H1 (cell line): ENCODE data around the gene FRY.

Experiments
- CBX5 ChIP-seq: fragments of 300-800, 300-1000 bp; sonication (generic); IDR thresholded peaks from 2 replicates; pipeline ENCODE4 v1.7.1; 2016; ENCODE audit warnings: antibody characterized with exemption, low read length, low read depth
- CEBPB ChIP-seq: IDR thresholded peaks from 2 replicates; pipeline ENCODE4 v1.6.1; 2012; ENCODE audit warnings: low read depth, low read length
- CREB1 ChIP-seq: IDR thresholded peaks from 2 replicates; pipeline ENCODE4 v1.6.1; 2012; ENCODE audit warnings: inconsistent platforms
- CTBP2 ChIP-seq: IDR thresholded peaks from 2 replicates; pipeline ENCODE4 v1.7.0; 2011; ENCODE audit warnings: borderline replicate concordance, mild to moderate bottlenecking, moderate library complexity, mixed read lengths, low read length; ENCODE audit not compliant: insufficient read depth, insufficient read length
- CTCF ChIP-seq, 3 experiments: IDR thresholded peaks; 1 replicate in 2 of 3; 2 replicates in 1 of 3; pipeline versions ENCODE4 v1.5.1 to v1.6.1; 2011; ENCODE audit warnings: low read length in 3 of 3, mild to moderate bottlenecking in 3 of 3, inconsistent platforms in 2 of 3, low read depth in 1 of 3, moderate library complexity in 1 of 3; ENCODE audit not compliant: insufficient read depth in 1 of 3; ENCODE audit errors: control extremely low read depth in 1 of 3
- E2F6 ChIP-seq: IDR thresholded peaks from 2 replicates; pipeline ENCODE4 v1.6.1; 2012; ENCODE audit warnings: inconsistent platforms
- EZH2 ChIP-seq: fragments of 200-600 bp; sonication (generic); IDR thresholded peaks from 2 replicates; pipeline ENCODE4 v1.7.1; 2012; ENCODE audit warnings: low read depth, mild to moderate bottlenecking, moderate library complexity, low read length, inconsistent platforms; ENCODE audit not compliant: severe bottlenecking
- GABPA ChIP-seq: IDR thresholded peaks from 2 replicates; pipeline ENCODE4 v1.6.1; 2011; ENCODE audit warnings: mild to moderate bottlenecking, low read length, moderate library complexity, borderline replicate concordance; ENCODE audit not compliant: insufficient read depth
- POLR2A ChIP-seq, 2 experiments: IDR thresholded peaks; 1 replicate in 1 of 2; 2 replicates in 1 of 2; pipeline ENCODE4 v1.6.1; 2011; ENCODE audit warnings: low read depth in 2 of 2, low read length in 2 of 2, mild to moderate bottlenecking in 2 of 2; ENCODE audit errors: control extremely low read depth in 1 of 2
- TAF7 ChIP-seq: optimal IDR thresholded peaks from 2 replicates; pipeline ENCODE3; 2011; ENCODE audit warnings: low read depth, mild to moderate bottlenecking, inconsistent platforms, low read length, moderate library complexity, borderline replicate concordance
- USF2 ChIP-seq: IDR thresholded peaks from 2 replicates; pipeline ENCODE4 v1.6.1; 2011; ENCODE audit warnings: low read length, improper control_type of control experiment
- YY1 ChIP-seq: IDR thresholded peaks from 2 replicates; pipeline ENCODE4 v1.6.1; 2011; ENCODE audit warnings: low read depth, mild to moderate bottlenecking, low read length

- TF ChIP-seq POLR2A (IDR thresholded peaks at IDR 0.05; ENCODE audit: control extremely low read depth in 1 of 2, low read depth in 2 of 2, low read length in 2 of 2) (no peak), EZH2 (no peak), GABPA (no peak), E2F6 (no peak), USF2 (no peak), CTCF (IDR thresholded peaks at IDR 0.05; ENCODE audit: control extremely low read depth in 1 of 3, insufficient read depth in 1 of 3, low read depth in 1 of 3, low read length in 3 of 3) (no peak), CREB1 (no peak), TAF7 (no peak), CTBP2 (no peak), CEBPB (no peak), YY1 (no peak), CBX5 (no peak)
Measured at GRCh38 chr13:31997641-31998040, 33.9 kb upstream of the FRY start.
